ENCODE results near the gene ZNF282.
A peak's percentile ranks its signal among the peaks of the same experiment; 100 is the strongest.
"Not testable (repeated sequence)": the region's sequence is repeated elsewhere in the genome, so short reads cannot be mapped to it uniquely, and the experiment has no call there.

Gene ZNF282

GRCh38 chr7:149255174-149255573, 59.8 kb downstream of the ZNF282 start:
- Histone ChIP-seq H3K36me3 (ENCODE audit: control insufficient read depth in 2 of 2, insufficient read depth in 2 of 2, low read length in 2 of 2) (peaks cover 36 to 38% of the 10 kb centered on the region in 2 donors), H3K27me3 (ENCODE audit: control insufficient read depth in 1 of 2, insufficient read depth in 2 of 2, low read length in 2 of 2) (no peaks in the 10 kb centered on the region), H3K9ac (ENCODE audit: low read length in 2 of 2) (no peak overlapping the region)

DNA sequence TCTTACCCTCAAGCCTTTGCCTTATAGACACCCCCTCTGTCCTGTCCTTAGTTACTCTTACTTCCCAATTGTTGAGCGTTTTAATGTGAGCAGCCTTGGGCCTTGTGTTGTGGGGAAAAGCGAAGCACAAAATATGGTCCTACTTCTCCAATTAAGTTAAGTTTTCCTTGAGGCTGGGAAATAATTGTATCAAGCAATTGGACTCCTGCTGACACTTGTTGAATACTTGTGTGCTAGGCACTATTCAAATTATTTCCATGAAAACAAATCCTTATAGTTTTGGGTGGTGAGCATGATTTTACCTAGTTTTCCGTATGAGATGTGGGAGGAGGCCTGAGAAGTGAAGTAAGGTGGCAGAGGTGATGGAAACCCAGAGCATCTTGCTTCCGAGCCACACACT, 61.2 kb downstream of the ZNF282 start:
- Histone ChIP-seq H3K9me3 (ENCODE audit: control insufficient read depth in 2 of 2, low read length in 2 of 2) (no peaks in the 10 kb centered on the region), H3K36me3 (ENCODE audit: control insufficient read depth in 2 of 2, insufficient read depth in 2 of 2, low read length in 2 of 2) (peaks cover 31 to 33% of the 10 kb centered on the region in 2 donors), H3K9ac (ENCODE audit: low read length in 2 of 2) (no peak overlapping the region), H3K4me3 (ENCODE audit: low read length in 2 of 2) (no peak overlapping the region), H3K27ac (ENCODE audit: low read length) (no peak overlapping the region), H3K4me1 (ENCODE audit: control insufficient read depth, insufficient read depth, low read length) (peaks cover 5% of the 10 kb centered on the region), H3K27me3 (ENCODE audit: control insufficient read depth in 1 of 2, insufficient read depth in 2 of 2, low read length in 2 of 2) (no peaks in the 10 kb centered on the region)

More at GRCh38 chr7:149255174-149255573, 59.8 kb downstream of the ZNF282 start:
- H3K4me3 ChIP-seq (ENCODE audit: low read length in 2 of 2): no peak overlapping the region
- H3K9me3 ChIP-seq (ENCODE audit: control insufficient read depth in 2 of 2, low read length in 2 of 2): no peaks in the 10 kb centered on the region
- no peak overlapping the region for H3K27ac ChIP-seq (ENCODE audit: low read length)
- no peaks in the 10 kb centered on the region for H3K4me1 ChIP-seq (ENCODE audit: control insufficient read depth, insufficient read depth, low read length)

DNA sequence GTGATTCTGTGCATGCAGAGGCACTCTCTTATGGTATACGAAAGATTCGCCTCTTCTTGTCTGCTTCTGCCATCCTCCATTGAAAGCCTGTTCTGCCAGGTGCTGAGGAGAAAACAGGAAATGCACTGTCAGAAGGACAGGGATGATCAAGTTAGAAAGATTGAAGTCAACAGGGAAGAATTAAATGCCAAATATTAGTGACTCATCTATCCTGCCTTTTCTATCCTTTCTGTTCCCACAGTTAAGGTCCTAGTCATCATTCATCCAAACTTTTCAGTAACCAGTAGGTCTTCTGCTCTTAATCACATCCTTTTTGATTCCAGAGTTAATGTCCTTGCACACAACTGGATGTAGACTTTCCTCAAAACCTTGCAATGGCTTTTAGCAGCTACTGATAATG, 61.8 kb downstream of the ZNF282 start:
- H3K27ac ChIP-seq (ENCODE audit: low read length): no peak overlapping the region
- H3K27me3 ChIP-seq (ENCODE audit: control insufficient read depth in 1 of 2, insufficient read depth in 2 of 2, low read length in 2 of 2): no peaks in the 10 kb centered on the region
- no peak overlapping the region for H3K9ac ChIP-seq (ENCODE audit: low read length in 2 of 2)
- H3K36me3 ChIP-seq (ENCODE audit: control insufficient read depth in 2 of 2, insufficient read depth in 2 of 2, low read length in 2 of 2): peaks cover 29% of the 10 kb centered on the region in 2 donors
- no peaks in the 10 kb centered on the region for H3K9me3 ChIP-seq (ENCODE audit: control insufficient read depth in 2 of 2, low read length in 2 of 2)
- H3K4me1 ChIP-seq (ENCODE audit: control insufficient read depth, insufficient read depth, low read length): peaks cover 10% of the 10 kb centered on the region
- H3K4me3 ChIP-seq (ENCODE audit: low read length in 2 of 2): no peak overlapping the region

DNA sequence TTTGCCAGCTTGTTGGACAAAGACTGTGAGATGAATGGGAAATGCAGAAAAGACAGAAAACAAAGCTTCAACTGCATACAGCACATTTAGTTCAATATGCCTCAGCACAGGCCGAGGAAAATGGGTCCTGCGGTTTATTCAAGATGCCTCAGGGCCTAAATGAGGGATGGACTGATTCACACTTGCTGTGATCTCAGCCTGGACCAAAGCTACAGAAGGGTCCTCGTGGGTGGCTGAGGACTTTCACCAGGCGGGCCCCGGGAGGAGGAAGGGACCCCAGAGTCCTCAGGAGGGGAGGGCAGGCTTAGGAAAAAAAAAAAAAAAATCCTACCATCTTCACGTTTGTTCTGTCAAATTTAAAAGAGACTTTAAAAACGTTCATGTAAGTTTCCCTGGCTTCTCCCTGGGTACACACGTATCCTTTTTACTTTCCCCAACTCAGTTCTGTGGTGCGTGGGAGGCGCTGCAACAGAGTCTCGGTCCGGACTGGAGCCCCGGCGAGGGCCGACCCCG, 66.0 kb downstream of the ZNF282 start:
- Histone ChIP-seq H3K27ac (ENCODE audit: low read length) (peak overlapping the region; percentile 87), H3K36me3 (ENCODE audit: control insufficient read depth in 2 of 2, insufficient read depth in 2 of 2, low read length in 2 of 2) (peaks cover 12% of the 10 kb centered on the region in 2 donors), H3K9me3 (ENCODE audit: control insufficient read depth in 2 of 2, low read length in 2 of 2) (no peaks in the 10 kb centered on the region), H3K4me3 (ENCODE audit: low read length in 2 of 2) (peak overlapping the region; percentile 73 to 75), H3K9ac (ENCODE audit: low read length in 2 of 2) (peak overlapping the region; percentile 78 to 91), H3K27me3 (ENCODE audit: control insufficient read depth in 1 of 2, insufficient read depth in 2 of 2, low read length in 2 of 2) (no peaks in the 10 kb centered on the region), H3K4me1 (ENCODE audit: control insufficient read depth, insufficient read depth, low read length) (peaks cover 17% of the 10 kb centered on the region)

- Histone ChIP-seq H3K9me3 (ENCODE audit: control insufficient read depth in 2 of 2, low read length in 2 of 2) (no peaks in the 10 kb centered on the region), H3K9ac (ENCODE audit: low read length in 2 of 2) (peak within 1 kb of the TSS; percentile 78 to 91), H3K36me3 (ENCODE audit: control insufficient read depth in 2 of 2, insufficient read depth in 2 of 2, low read length in 2 of 2) (peaks cover 16 to 19% of the 10 kb centered on the region in 2 donors), H3K4me3 (ENCODE audit: low read length in 2 of 2) (peak within 1 kb of the TSS; percentile 73 to 75), H3K4me1 (ENCODE audit: control insufficient read depth, insufficient read depth, low read length) (peaks cover 17% of the 10 kb centered on the region), H3K27me3 (ENCODE audit: control insufficient read depth in 1 of 2, insufficient read depth in 2 of 2, low read length in 2 of 2) (no peaks in the 10 kb centered on the region), H3K27ac (ENCODE audit: low read length) (peak within 1 kb of the TSS; percentile 87)
These were observed 66.7 kb downstream of the ZNF282 start, which contains the start of gene ZNF783 for GRCh38 chr7:149261829-149262617. TSS of gene ZNF783 (plus strand) at chr7:149262196. CDS start at chr7:149262334, 138 bp downstream.

- H3K36me3 ChIP-seq (ENCODE audit: control insufficient read depth in 2 of 2, insufficient read depth in 2 of 2, low read length in 2 of 2): peaks cover 29 to 36% of the 10 kb centered on the region in 2 donors
- no peak overlapping the region for H3K4me3 ChIP-seq (ENCODE audit: low read length in 2 of 2)
- no peak overlapping the region for H3K27ac ChIP-seq (ENCODE audit: low read length)
- no peaks in the 10 kb centered on the region for H3K27me3 ChIP-seq (ENCODE audit: control insufficient read depth in 1 of 2, insufficient read depth in 2 of 2, low read length in 2 of 2)
- no peaks in the 10 kb centered on the region for H3K9me3 ChIP-seq (ENCODE audit: control insufficient read depth in 2 of 2, low read length in 2 of 2)
- H3K4me1 ChIP-seq (ENCODE audit: control insufficient read depth, insufficient read depth, low read length): peaks cover 13% of the 10 kb centered on the region
- H3K9ac ChIP-seq (ENCODE audit: low read length in 2 of 2): no peak overlapping the region
These were observed 71.1 kb downstream of the ZNF282 start for GRCh38 chr7:149266451-149266850.

GRCh38 chr7:149267733-149268132, 72.4 kb downstream of the ZNF282 start:
- Histone ChIP-seq H3K27me3 (ENCODE audit: control insufficient read depth in 1 of 2, insufficient read depth in 2 of 2, low read length in 2 of 2) (no peaks in the 10 kb centered on the region), H3K27ac (ENCODE audit: low read length) (no peak overlapping the region), H3K36me3 (ENCODE audit: control insufficient read depth in 2 of 2, insufficient read depth in 2 of 2, low read length in 2 of 2) (peaks cover 30 to 41% of the 10 kb centered on the region in 2 donors)

DNA sequence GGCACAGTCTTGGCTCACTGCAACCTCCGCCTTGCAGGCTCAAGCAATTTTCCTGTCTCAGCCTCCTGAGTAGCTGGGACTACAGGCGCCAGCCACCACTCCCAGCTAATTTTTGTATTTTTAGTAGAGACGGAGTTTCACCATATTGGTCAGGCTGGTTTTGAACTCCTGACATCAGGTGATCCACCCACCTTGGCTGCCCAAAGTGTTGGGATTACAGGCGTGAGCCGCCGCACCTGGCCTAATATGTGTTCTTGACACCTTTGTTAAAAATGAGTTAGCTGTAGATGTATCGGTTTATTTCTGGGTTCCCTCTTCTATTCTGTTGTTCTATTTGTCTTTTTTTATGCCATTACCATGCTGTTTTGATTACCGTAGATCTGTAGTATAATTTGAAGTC, 79.1 kb downstream of the ZNF282 start:
- not testable (repeated sequence) for H3K9ac ChIP-seq (ENCODE audit: low read length in 2 of 2); H3K4me3 ChIP-seq (ENCODE audit: low read length in 2 of 2); H3K27me3 ChIP-seq (ENCODE audit: control insufficient read depth in 1 of 2, insufficient read depth in 2 of 2, low read length in 2 of 2); H3K27ac ChIP-seq (ENCODE audit: low read length); H3K4me1 ChIP-seq (ENCODE audit: control insufficient read depth, insufficient read depth, low read length); H3K9me3 ChIP-seq (ENCODE audit: control insufficient read depth in 2 of 2, low read length in 2 of 2)
- H3K36me3 ChIP-seq (ENCODE audit: control insufficient read depth in 2 of 2, insufficient read depth in 2 of 2, low read length in 2 of 2): peaks cover 33 to 39% of the 10 kb centered on the region in 2 donors

More at GRCh38 chr7:149267733-149268132, 72.4 kb downstream of the ZNF282 start:
- Histone ChIP-seq H3K4me1 (ENCODE audit: control insufficient read depth, insufficient read depth, low read length) (peaks cover 3% of the 10 kb centered on the region), H3K4me3 (ENCODE audit: low read length in 2 of 2) (no peak overlapping the region), H3K9me3 (ENCODE audit: control insufficient read depth in 2 of 2, low read length in 2 of 2) (no peaks in the 10 kb centered on the region), H3K9ac (ENCODE audit: low read length in 2 of 2) (no peak overlapping the region)
